IPS-15b (cell line): ENCODE measurements around the gene NAP1L3.

Source experiments
- H3K27me3 ChIP-seq: one replicate; pipeline ENCODE4 v1.6.1; 2013; ENCODE audit warnings: low read length; ENCODE audit not compliant: control insufficient read depth, insufficient read depth
- H3K36me3 ChIP-seq: one replicate; pipeline ENCODE4 v1.6.1; 2013; ENCODE audit warnings: low read length; ENCODE audit not compliant: control insufficient read depth, insufficient read depth
- H3K4me1 ChIP-seq: one replicate; pipeline ENCODE4 v1.6.1; 2013; ENCODE audit warnings: mild to moderate bottlenecking, low read length; ENCODE audit not compliant: control insufficient read depth, insufficient read depth
- H3K4me3 ChIP-seq: one replicate; pipeline ENCODE4 v1.5.1; 2013; ENCODE audit warnings: low read depth, low read length
- H3K9ac ChIP-seq: one replicate; pipeline ENCODE4 v1.6.1; 2013; ENCODE audit warnings: low read depth, mild to moderate bottlenecking, low read length
- H3K9me3 ChIP-seq: one replicate; pipeline ENCODE4 v1.6.1; 2013; ENCODE audit warnings: mild to moderate bottlenecking, low read length; ENCODE audit not compliant: control insufficient read depth, insufficient read depth

Gene NAP1L3

GRCh38 chrX:93673056-93673868, at the start of gene NAP1L3:
NAP1L3 (minus strand) TSS chrX:93673578; CDS start chrX:93673304, 274 bp downstream.
- Histone ChIP-seq H3K4me1 (no peaks in the 10 kb centered on the region), H3K9me3 (no peaks in the 10 kb centered on the region), H3K27me3 (no peaks in the 10 kb centered on the region), H3K4me3 (peak within 1 kb of the TSS; percentile 90), H3K9ac (peak within 1 kb of the TSS; percentile 48), H3K36me3 (no peaks in the 10 kb centered on the region)

GRCh38 chrX:93711076-93711475, 37.7 kb upstream of the NAP1L3 start:
- H3K4me3 ChIP-seq: no peak overlapping the region
- no peaks in the 10 kb centered on the region for H3K4me1 ChIP-seq
- H3K9ac ChIP-seq: no peak overlapping the region
- no peaks in the 10 kb centered on the region for H3K9me3 ChIP-seq
- H3K27me3 ChIP-seq: no peaks in the 10 kb centered on the region
- H3K36me3 ChIP-seq: no peaks in the 10 kb centered on the region

- Histone ChIP-seq H3K36me3 (no peaks in the 10 kb centered on the region), H3K27me3 (no peaks in the 10 kb centered on the region), H3K9ac (no peak overlapping the region), H3K4me3 (no peak overlapping the region), H3K9me3 (no peaks in the 10 kb centered on the region), H3K4me1 (no peaks in the 10 kb centered on the region)
Observed at GRCh38 chrX:93703701-93704100, 30.3 kb upstream of the NAP1L3 start.

GRCh38 chrX:93695981-93696380, 22.6 kb upstream of the NAP1L3 start:
- no peak overlapping the region for H3K4me3 ChIP-seq
- no peaks in the 10 kb centered on the region for H3K36me3 ChIP-seq
- H3K9me3 ChIP-seq: no peaks in the 10 kb centered on the region
- H3K27me3 ChIP-seq: no peaks in the 10 kb centered on the region
- H3K9ac ChIP-seq: no peak overlapping the region
- H3K4me1 ChIP-seq: peaks cover 2% of the 10 kb centered on the region

- Histone ChIP-seq H3K27me3 (no peaks in the 10 kb centered on the region), H3K4me1 (no peaks in the 10 kb centered on the region), H3K9me3 (no peaks in the 10 kb centered on the region), H3K4me3 (peak within 1 kb of the TSS; percentile 90), H3K36me3 (no peaks in the 10 kb centered on the region), H3K9ac (peak within 1 kb of the TSS; percentile 48)
Observed at GRCh38 chrX:93673869-93674271, 492 bp upstream of the NAP1L3 start, which contains the start of gene FAM133A. FAM133A (plus strand) TSS chrX:93674206; CDS start chrX:93709420, 35,214 bp downstream.

- no peak overlapping the region for H3K4me3 ChIP-seq
- no peaks in the 10 kb centered on the region for H3K9me3 ChIP-seq
- no peaks in the 10 kb centered on the region for H3K36me3 ChIP-seq
- no peak overlapping the region for H3K9ac ChIP-seq
- H3K4me1 ChIP-seq: no peaks in the 10 kb centered on the region
- H3K27me3 ChIP-seq: no peaks in the 10 kb centered on the region
Observed at GRCh38 chrX:93660575-93660974, 12.8 kb downstream of the NAP1L3 start.

- H3K9ac ChIP-seq: no peak overlapping the region
- no peaks in the 10 kb centered on the region for H3K4me1 ChIP-seq
- no peak overlapping the region for H3K4me3 ChIP-seq
- H3K9me3 ChIP-seq: no peaks in the 10 kb centered on the region
- H3K27me3 ChIP-seq: no peaks in the 10 kb centered on the region
- H3K36me3 ChIP-seq: no peaks in the 10 kb centered on the region
Observed at GRCh38 chrX:93649381-93649780, 24.0 kb downstream of the NAP1L3 start.

- Histone ChIP-seq H3K4me1 (no peaks in the 10 kb centered on the region), H3K27me3 (no peaks in the 10 kb centered on the region), H3K9me3 (peaks cover 8% of the 10 kb centered on the region), H3K36me3 (no peaks in the 10 kb centered on the region), H3K9ac (no peak overlapping the region), H3K4me3 (no peak overlapping the region)
Observed at GRCh38 chrX:93637591-93637990, 35.8 kb downstream of the NAP1L3 start.
